Mammary epithelial cell (primary cell): ENCODE measurements around the gene ADORA2A.
"Not testable (repeated sequence)": the region's sequence is repeated elsewhere in the genome, so short reads cannot be mapped to it uniquely, and the experiment has no call there.

ENCODE experiments used
- CTCF ChIP-seq, 2 donors: IDR thresholded peaks in 1 of 2; conservative IDR thresholded peaks in 1 of 2; 2 replicates each; pipeline ENCODE4 v1.5.1; 2011 to 2012; ENCODE audit warnings: inconsistent platforms in 2 of 2, low read length in 2 of 2, mild to moderate bottlenecking in 2 of 2, control low read depth in 1 of 2, low read depth in 1 of 2; ENCODE audit not compliant: insufficient read depth in 1 of 2; ENCODE audit errors: extremely low read depth in 1 of 2
- EZH2 ChIP-seq: IDR thresholded peaks from 2 replicates; pipeline ENCODE4 v1.6.1; 2012; ENCODE audit warnings: low read length, inconsistent platforms, borderline replicate concordance

DNA sequence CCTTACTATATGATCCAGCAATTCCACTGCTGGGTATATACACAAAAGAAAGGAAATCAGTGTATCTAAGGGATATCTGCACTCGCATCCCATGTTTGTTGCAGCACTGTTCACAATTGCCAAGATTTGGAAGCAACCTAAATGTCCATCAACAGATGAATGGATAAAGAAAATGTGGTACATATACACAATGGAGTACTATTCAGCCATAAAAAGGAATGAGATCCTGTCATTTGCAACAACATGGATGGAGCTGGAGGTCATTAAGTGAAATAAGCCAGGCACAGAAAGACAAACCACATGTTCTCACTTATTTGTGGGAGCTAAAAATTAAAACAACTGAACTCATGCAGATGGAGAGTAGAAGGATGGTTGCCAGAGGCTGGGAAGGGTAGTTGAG is 62.0 kb downstream of the ADORA2A start:
- not testable (repeated sequence) for TF ChIP-seq CTCF (conservative IDR thresholded peaks at IDR 0.05 in 1 of 2, IDR thresholded peaks at IDR 0.05 in 1 of 2; ENCODE audit: extremely low read depth in 1 of 2, insufficient read depth in 1 of 2, low read depth in 1 of 2, low read length in 2 of 2); EZH2
